GM19238 (cell line): Measurements from ENCODE around the gene MANSC4.

Experiments
- DNase-seq: peaks from one replicate; pipeline ENCODE4 v3.0.0; 2011; ENCODE audit warnings: low spot score; ENCODE audit not compliant: insufficient read length

The MANSC4 gene

GRCh38 chr12:27801630-27802029 lies 21.6 kb upstream of the MANSC4 start:
- DNase-seq = no peak

GRCh38 chr12:27800819-27801218 lies 20.8 kb upstream of the MANSC4 start:
- no peak for DNase-seq

- no peak for DNase-seq
These were observed 17.4 kb upstream of the MANSC4 start for GRCh38 chr12:27797301-27798025.

GRCh38 chr12:27796128-27796527 lies 16.1 kb upstream of the MANSC4 start:
- DNase-seq = no peak

GRCh38 chr12:27794818-27795584 lies 15.0 kb upstream of the MANSC4 start:
- no peak for DNase-seq

GRCh38 chr12:27790179-27790578 lies 10.1 kb upstream of the MANSC4 start:
- no peak for DNase-seq

- DNase-seq = no peak
These were observed 7.5 kb upstream of the MANSC4 start for GRCh38 chr12:27787559-27787958.

- DNase-seq = no peak
These were observed 6.0 kb upstream of the MANSC4 start for GRCh38 chr12:27785882-27786570.

GRCh38 chr12:27782481-27782880 lies 2.4 kb upstream of the MANSC4 start:
- no peak for DNase-seq

GRCh38 chr12:27781680-27782079 lies 1.6 kb upstream of the MANSC4 start:
- no peak for DNase-seq

- peak; percentile 30 for DNase-seq
These were observed 774 bp upstream of the MANSC4 start for GRCh38 chr12:27780612-27781408.

- DNase-seq = peak; percentile 21
These were observed 568 bp downstream of the MANSC4 start for GRCh38 chr12:27779416-27779919.

GRCh38 chr12:27778206-27778605 lies 1.8 kb downstream of the MANSC4 start:
- no peak for DNase-seq

GRCh38 chr12:27777141-27777540 lies 2.9 kb downstream of the MANSC4 start:
- no peak for DNase-seq

GRCh38 chr12:27772328-27773049 lies 7.5 kb downstream of the MANSC4 start:
- no peak for DNase-seq

- no peak for DNase-seq
These were observed 8.3 kb downstream of the MANSC4 start for GRCh38 chr12:27771481-27772327.

GRCh38 chr12:27769142-27769673 lies 10.8 kb downstream of the MANSC4 start:
- no peak for DNase-seq

GRCh38 chr12:27766587-27766986 lies 13.4 kb downstream of the MANSC4 start:
- no peak for DNase-seq

GRCh38 chr12:27762757-27763156 lies 17.3 kb downstream of the MANSC4 start:
- DNase-seq = no peak
